Renal pelvis (tissue), 4 donors: ENCODE measurements around the gene FAM131B. TPM values are rescaled to one million over a fixed set of nuclear protein-coding genes. Genes with fewer than 3 reads are reported as not detected.

Source experiments
- DNase-seq: peaks from one replicate; pipeline ENCODE4 v3.0.0-alpha.2; 2013
- polyA plus RNA-seq, 3 donors: library from polyadenylated mRNA; unstranded; fragments of 120-200 nt; gene quantifications; one replicate each; pipeline ENCODE4 v1.2.1, GENCODE V29; 2013; ENCODE audit not compliant: insufficient read length in 3 of 3

Gene FAM131B
- polyA plus RNA-seq, 3 donors = 2.3 to 2.6 (median 2.5) TPM

- no peak for DNase-seq
Observed at GRCh38 chr7:143329471-143330170, 32.9 kb downstream of the FAM131B start.

- no peak for DNase-seq
Observed at GRCh38 chr7:143327903-143328302, 34.6 kb downstream of the FAM131B start.

- no peak for DNase-seq
Observed at GRCh38 chr7:143325240-143325639, 37.3 kb downstream of the FAM131B start.

- DNase-seq = no peak
Observed at GRCh38 chr7:143323653-143324052, 38.9 kb downstream of the FAM131B start.

- DNase-seq = no peak
Observed at GRCh38 chr7:143322760-143323633, 39.5 kb downstream of the FAM131B start.

- DNase-seq = no peak
Observed at GRCh38 chr7:143321734-143322133, 40.8 kb downstream of the FAM131B start.

GRCh38 chr7:143321242-143321641, 41.3 kb downstream of the FAM131B start:
- DNase-seq = no peak

GRCh38 chr7:143320620-143321019, 41.9 kb downstream of the FAM131B start:
- DNase-seq = no peak

GRCh38 chr7:143318661-143319060, 43.9 kb downstream of the FAM131B start:
- DNase-seq = no peak

GRCh38 chr7:143316492-143316891, 46.0 kb downstream of the FAM131B start:
- DNase-seq = no peak

- no peak for DNase-seq
Observed at GRCh38 chr7:143315776-143316175, 46.7 kb downstream of the FAM131B start, which contains the start of gene CLCN1. Gene CLCN1, plus strand, starts transcription at chr7:143316111. Its CDS starts 102 bp downstream, at chr7:143316213.

- DNase-seq = no peak
Observed at GRCh38 chr7:143314127-143314526, 48.4 kb downstream of the FAM131B start.

GRCh38 chr7:143308632-143309031, 53.9 kb downstream of the FAM131B start:
- no peak for DNase-seq

- DNase-seq = no peak
Observed at GRCh38 chr7:143305423-143306070, 57.0 kb downstream of the FAM131B start.

GRCh38 chr7:143304938-143305337, 57.6 kb downstream of the FAM131B start:
- no peak for DNase-seq

GRCh38 chr7:143303733-143304132, 58.8 kb downstream of the FAM131B start:
- DNase-seq = no peak

Other genes with a start within 250 kb of the FAM131B start
- gene PIP, start 230.6 kb downstream of the FAM131B start, polyA plus RNA-seq = not detected
- gene TAS2R39, start 179.3 kb downstream of the FAM131B start, polyA plus RNA-seq = not detected
- not detected for gene TAS2R40, start 140.7 kb downstream of the FAM131B start, polyA plus RNA-seq
- 100 to 1,000 TPM; 200 to 232 (median 224) TPM for gene GSTK1, start 99.3 kb downstream of the FAM131B start, polyA plus RNA-seq
- 10 to 100 TPM; 56.7 to 62.9 (median 62.3) TPM for gene TMEM139, start 77.8 kb downstream of the FAM131B start, polyA plus RNA-seq
- 10 to 100 TPM; 47.4 to 61.7 (median 61.0) TPM for gene CASP2, start 74.4 kb downstream of the FAM131B start, polyA plus RNA-seq
- gene CLCN1, start 46.6 kb downstream of the FAM131B start, polyA plus RNA-seq = under 1 TPM; 0.09 to 0.22 (median 0.16) TPM
- gene ZYX, start 18.6 kb upstream of the FAM131B start, polyA plus RNA-seq = 100 to 1,000 TPM in 2 of 3 donors, 10 to 100 TPM in 1; 76.3 to 107 (median 102) TPM
- 10 to 100 TPM; 18.3 to 25.0 (median 18.6) TPM for gene EPHA1, start 46.1 kb upstream of the FAM131B start, polyA plus RNA-seq
- gene TAS2R60, start 80.7 kb upstream of the FAM131B start, polyA plus RNA-seq = not detected
- not detected for gene TAS2R41, start 115.2 kb upstream of the FAM131B start, polyA plus RNA-seq
- 1 to 10 TPM in 2 of 3 donors, under 1 TPM in 1; 0.74 to 1.6 (median 1.1) TPM for gene CTAGE15, start 209.1 kb upstream of the FAM131B start, polyA plus RNA-seq